Ishikawa (cell line): ENCODE results near the gene MRPL53.

ENCODE experiments used
- CEBPB ChIP-seq: IDR thresholded peaks from 2 replicates; pipeline ENCODE4 v1.6.1; 2012
- CREB1 ChIP-seq: IDR thresholded peaks from 2 replicates; pipeline ENCODE4 v1.6.1; 2012; ENCODE audit warnings: low read depth
- EGR1 ChIP-seq: IDR thresholded peaks from 2 replicates; pipeline ENCODE4 v1.6.1; 2012
- EP300 ChIP-seq: IDR thresholded peaks from 2 replicates; pipeline ENCODE4 v1.6.1; 2012; ENCODE audit warnings: borderline replicate concordance
- FOXM1 ChIP-seq: IDR thresholded peaks from 2 replicates; pipeline ENCODE4 v1.6.1; 2012; ENCODE audit warnings: low read depth, borderline replicate concordance
- MAX ChIP-seq: IDR thresholded peaks from 2 replicates; pipeline ENCODE4 v1.6.1; 2012
- NFIC ChIP-seq: IDR thresholded peaks from 2 replicates; pipeline ENCODE4 v1.6.1; 2012
- RAD21 ChIP-seq: IDR thresholded peaks from 2 replicates; pipeline ENCODE4 v1.6.1; 2012; ENCODE audit warnings: low read depth
- TAF1 ChIP-seq: IDR thresholded peaks from 2 replicates; pipeline ENCODE4 v1.6.1; 2012; ENCODE audit warnings: low read depth, mild to moderate bottlenecking
- TEAD4 ChIP-seq: IDR thresholded peaks from 2 replicates; pipeline ENCODE4 v1.6.1; 2012
- USF1 ChIP-seq: IDR thresholded peaks from 2 replicates; pipeline ENCODE4 v1.6.1; 2012
- YY1 ChIP-seq: IDR thresholded peaks from 2 replicates; pipeline ENCODE4 v1.6.1; 2012; ENCODE audit warnings: low read depth
- TF ChIP-seq, protein P1 (sequence below): IDR thresholded peaks from 2 replicates; pipeline ENCODE4 v1.6.1; 2012; ENCODE audit warnings: low read depth, mild to moderate bottlenecking

DNA sequence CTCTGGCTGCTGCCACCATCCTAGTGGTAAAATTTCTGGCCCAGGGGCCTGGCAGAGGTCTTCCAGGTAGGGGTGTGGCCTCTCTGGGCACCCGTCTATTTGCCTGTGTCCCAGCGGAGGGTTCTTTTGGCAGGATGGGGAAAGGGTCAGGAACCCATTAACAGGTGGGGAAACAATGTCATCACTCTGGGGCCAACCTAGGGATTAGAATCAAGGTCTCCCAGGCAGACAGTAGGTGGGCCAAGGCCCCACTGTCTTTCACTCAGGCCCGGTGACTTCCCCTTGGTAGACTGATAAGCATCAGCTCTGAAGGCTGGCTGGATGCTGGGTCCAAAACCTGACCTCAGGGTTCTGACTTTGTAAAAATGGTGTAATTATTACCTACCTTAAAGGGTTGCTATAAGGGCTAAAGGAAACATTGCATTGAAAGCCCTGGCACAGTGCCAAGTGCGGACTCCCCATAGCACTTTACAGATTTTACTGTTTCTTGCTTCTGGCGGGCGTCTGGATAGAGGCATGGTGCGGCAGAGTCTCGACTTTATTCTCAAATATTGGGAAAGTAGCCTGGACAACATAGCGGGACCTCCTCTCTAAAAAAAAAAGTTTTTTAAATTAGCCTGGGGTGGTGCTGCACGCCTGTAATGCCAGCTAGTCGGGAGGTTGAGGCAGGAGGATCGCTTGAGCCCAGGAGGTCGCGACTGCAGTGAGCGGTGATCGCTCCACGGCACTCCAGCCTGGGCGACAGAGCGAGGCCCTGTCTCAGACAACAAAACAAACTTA, 24.7 kb upstream of the MRPL53 start:
- TF ChIP-seq MAX = no peak
- TF ChIP-seq TAF1 = no peak
- TF ChIP-seq EGR1 = no peak
- TF ChIP-seq CEBPB = no peak
- no peak for TF ChIP-seq FOXM1
- TF ChIP-seq, protein P1, sequence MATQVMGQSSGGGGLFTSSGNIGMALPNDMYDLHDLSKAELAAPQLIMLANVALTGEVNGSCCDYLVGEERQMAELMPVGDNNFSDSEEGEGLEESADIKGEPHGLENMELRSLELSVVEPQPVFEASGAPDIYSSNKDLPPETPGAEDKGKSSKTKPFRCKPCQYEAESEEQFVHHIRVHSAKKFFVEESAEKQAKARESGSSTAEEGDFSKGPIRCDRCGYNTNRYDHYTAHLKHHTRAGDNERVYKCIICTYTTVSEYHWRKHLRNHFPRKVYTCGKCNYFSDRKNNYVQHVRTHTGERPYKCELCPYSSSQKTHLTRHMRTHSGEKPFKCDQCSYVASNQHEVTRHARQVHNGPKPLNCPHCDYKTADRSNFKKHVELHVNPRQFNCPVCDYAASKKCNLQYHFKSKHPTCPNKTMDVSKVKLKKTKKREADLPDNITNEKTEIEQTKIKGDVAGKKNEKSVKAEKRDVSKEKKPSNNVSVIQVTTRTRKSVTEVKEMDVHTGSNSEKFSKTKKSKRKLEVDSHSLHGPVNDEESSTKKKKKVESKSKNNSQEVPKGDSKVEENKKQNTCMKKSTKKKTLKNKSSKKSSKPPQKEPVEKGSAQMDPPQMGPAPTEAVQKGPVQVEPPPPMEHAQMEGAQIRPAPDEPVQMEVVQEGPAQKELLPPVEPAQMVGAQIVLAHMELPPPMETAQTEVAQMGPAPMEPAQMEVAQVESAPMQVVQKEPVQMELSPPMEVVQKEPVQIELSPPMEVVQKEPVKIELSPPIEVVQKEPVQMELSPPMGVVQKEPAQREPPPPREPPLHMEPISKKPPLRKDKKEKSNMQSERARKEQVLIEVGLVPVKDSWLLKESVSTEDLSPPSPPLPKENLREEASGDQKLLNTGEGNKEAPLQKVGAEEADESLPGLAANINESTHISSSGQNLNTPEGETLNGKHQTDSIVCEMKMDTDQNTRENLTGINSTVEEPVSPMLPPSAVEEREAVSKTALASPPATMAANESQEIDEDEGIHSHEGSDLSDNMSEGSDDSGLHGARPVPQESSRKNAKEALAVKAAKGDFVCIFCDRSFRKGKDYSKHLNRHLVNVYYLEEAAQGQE = no peak
- TF ChIP-seq TEAD4 = no peak
- no peak for TF ChIP-seq USF1
- no peak for TF ChIP-seq RAD21
- no peak for TF ChIP-seq EP300
- TF ChIP-seq YY1 = no peak
- TF ChIP-seq CREB1 = no peak
- peak; percentile 84 for TF ChIP-seq NFIC
